Endothelial cell (in vitro differentiated cells): ENCODE data around the gene KCNJ12. TPM values are rescaled to one million over a fixed set of nuclear protein-coding genes. Genes with fewer than 3 reads are reported as not detected.

Source experiments
- DNase-seq: peaks from one replicate; pipeline ENCODE4 v3.0.0; 2021; ENCODE audit warnings: low spot score
- H3K27ac Mint-ChIP-seq: one replicate; pipeline ENCODE4 v1.8.0; 2021; ENCODE audit warnings: mixed read lengths, inconsistent platforms; ENCODE audit not compliant: unreplicated experiment
- H3K27me3 Mint-ChIP-seq: one replicate; pipeline ENCODE4 v1.8.0; 2021; ENCODE audit warnings: mild to moderate bottlenecking, moderate library complexity, mixed read lengths, inconsistent platforms; ENCODE audit not compliant: unreplicated experiment
- H3K36me3 Mint-ChIP-seq: one replicate; pipeline ENCODE4 v1.8.0; 2021; ENCODE audit warnings: mild to moderate bottlenecking, low read depth, mixed read lengths, inconsistent platforms; ENCODE audit not compliant: unreplicated experiment
- H3K4me1 Mint-ChIP-seq: one replicate; pipeline ENCODE4 v1.8.0; 2021; ENCODE audit warnings: mild to moderate bottlenecking, mixed read lengths, inconsistent platforms; ENCODE audit not compliant: unreplicated experiment
- H3K4me3 Mint-ChIP-seq: one replicate; pipeline ENCODE4 v1.8.0; 2021; ENCODE audit warnings: mild to moderate bottlenecking, mixed read lengths, inconsistent platforms; ENCODE audit not compliant: unreplicated experiment
- H3K9me3 Mint-ChIP-seq: one replicate; pipeline ENCODE4 v1.8.0; 2021; ENCODE audit warnings: mixed read lengths, inconsistent platforms; ENCODE audit not compliant: unreplicated experiment
- CTCF ChIP-seq: fragments of 200-600 bp; sonication (generic); IDR thresholded peaks from one replicate; pipeline ENCODE4 v1.5.0; 2021; ENCODE audit warnings: antibody characterized with exemption; ENCODE audit not compliant: unreplicated experiment
- total RNA-seq: library from RNA; stranded (reverse); fragmentation: NEBNext Ultra II Directional; extraction: Animal tissue kit (Norgen Biotek cat#: 25700); gene quantifications from one replicate; pipeline ENCODE4 v1.2.1, GENCODE V29; 2021; ENCODE audit not compliant: unreplicated experiment

KCNJ12 gene
- total RNA-seq, 1 donor from 2014 or later, result 0.56 TPM

GRCh38 chr17:21467739-21468490 is 91.8 kb downstream of the KCNJ12 start:
- no peak overlapping the region for H3K27ac Mint-ChIP-seq
- no peak for TF ChIP-seq CTCF
- H3K4me3 Mint-ChIP-seq, result no peak overlapping the region
- peaks cover 15% of the 10 kb centered on the region for H3K4me1 Mint-ChIP-seq
- peaks cover 3% of the 10 kb centered on the region for H3K36me3 Mint-ChIP-seq
- H3K9me3 Mint-ChIP-seq, result no peaks in the 10 kb centered on the region
- no peak for DNase-seq
- peaks cover 8% of the 10 kb centered on the region for H3K27me3 Mint-ChIP-seq

Other genes starting within 250 kb of the KCNJ12 start
- gene DHRS7B, start 249.4 kb upstream of the KCNJ12 start, total RNA-seq, result 31.0 TPM
- 36.9 TPM for gene TMEM11, start 162.2 kb upstream of the KCNJ12 start, total RNA-seq
- 30.3 TPM for gene NATD1, start 122.9 kb upstream of the KCNJ12 start, total RNA-seq
- 65.8 TPM for gene MAP2K3, start 91.6 kb upstream of the KCNJ12 start, total RNA-seq